ENCODE results near the gene CEACAM5.
"Not testable (repeated sequence)": the region's sequence is repeated elsewhere in the genome, so short reads cannot be mapped to it uniquely, and the experiment has no call there.

Gene CEACAM5

DNA sequence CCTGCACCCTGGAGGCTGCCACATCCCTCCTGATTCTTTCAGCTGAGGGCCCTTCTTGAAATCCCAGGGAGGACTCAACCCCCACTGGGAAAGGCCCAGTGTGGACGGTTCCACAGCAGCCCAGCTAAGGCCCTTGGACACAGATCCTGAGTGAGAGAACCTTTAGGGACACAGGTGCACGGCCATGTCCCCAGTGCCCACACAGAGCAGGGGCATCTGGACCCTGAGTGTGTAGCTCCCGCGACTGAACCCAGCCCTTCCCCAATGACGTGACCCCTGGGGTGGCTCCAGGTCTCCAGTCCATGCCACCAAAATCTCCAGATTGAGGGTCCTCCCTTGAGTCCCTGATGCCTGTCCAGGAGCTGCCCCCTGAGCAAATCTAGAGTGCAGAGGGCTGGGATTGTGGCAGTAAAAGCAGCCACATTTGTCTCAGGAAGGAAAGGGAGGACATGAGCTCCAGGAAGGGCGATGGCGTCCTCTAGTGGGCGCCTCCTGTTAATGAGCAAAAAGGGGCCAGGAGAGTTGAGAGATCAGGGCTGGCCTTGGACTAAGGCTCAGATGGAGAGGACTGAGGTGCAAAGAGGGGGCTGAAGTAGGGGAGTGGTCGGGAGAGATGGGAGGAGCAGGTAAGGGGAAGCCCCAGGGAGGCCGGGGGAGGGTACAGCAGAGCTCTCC, 6.9 kb upstream of the CEACAM5 start:
- no peak for DNase-seq

- DNase-seq, result no peak
These were observed 6.2 kb upstream of the CEACAM5 start for GRCh38 chr19:41702171-41702651.

DNA sequence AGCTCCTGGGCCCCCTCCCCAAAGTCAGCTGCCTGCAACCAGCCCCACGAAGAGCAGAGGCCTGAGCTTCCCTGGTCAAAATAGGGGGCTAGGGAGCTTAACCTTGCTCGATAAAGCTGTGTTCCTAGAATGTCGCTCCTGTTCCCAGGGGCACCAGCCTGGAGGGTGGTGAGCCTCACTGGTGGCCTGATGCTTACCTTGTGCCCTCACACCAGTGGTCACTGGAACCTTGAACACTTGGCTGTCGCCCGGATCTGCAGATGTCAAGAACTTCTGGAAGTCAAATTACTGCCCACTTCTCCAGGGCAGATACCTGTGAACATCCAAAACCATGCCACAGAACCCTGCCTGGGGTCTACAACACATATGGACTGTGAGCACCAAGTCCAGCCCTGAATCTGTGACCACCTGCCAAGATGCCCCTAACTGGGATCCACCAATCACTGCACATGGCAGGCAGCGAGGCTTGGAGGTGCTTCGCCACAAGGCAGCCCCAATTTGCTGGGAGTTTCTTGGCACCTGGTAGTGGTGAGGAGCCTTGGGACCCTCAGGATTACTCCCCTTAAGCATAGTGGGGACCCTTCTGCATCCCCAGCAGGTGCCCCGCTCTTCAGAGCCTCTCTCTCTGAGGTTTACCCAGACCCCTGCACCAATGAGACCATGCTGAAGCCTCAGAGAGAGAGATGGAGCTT, 4.7 kb upstream of the CEACAM5 start:
- DNase-seq, result no peak

DNA sequence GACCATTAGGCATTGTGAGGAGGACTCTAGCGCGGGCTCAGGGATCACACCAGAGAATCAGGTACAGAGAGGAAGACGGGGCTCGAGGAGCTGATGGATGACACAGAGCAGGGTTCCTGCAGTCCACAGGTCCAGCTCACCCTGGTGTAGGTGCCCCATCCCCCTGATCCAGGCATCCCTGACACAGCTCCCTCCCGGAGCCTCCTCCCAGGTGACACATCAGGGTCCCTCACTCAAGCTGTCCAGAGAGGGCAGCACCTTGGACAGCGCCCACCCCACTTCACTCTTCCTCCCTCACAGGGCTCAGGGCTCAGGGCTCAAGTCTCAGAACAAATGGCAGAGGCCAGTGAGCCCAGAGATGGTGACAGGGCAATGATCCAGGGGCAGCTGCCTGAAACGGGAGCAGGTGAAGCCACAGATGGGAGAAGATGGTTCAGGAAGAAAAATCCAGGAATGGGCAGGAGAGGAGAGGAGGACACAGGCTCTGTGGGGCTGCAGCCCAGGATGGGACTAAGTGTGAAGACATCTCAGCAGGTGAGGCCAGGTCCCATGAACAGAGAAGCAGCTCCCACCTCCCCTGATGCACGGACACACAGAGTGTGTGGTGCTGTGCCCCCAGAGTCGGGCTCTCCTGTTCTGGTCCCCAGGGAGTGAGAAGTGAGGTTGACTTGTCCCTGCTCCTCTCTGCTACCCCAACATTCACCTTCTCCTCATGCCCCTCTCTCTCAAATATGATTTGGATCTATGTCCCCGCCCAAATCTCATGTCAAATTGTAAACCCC, 2.8 kb upstream of the CEACAM5 start:
- DNase-seq, result no peak

- no peak for DNase-seq
These were observed 1.5 kb upstream of the CEACAM5 start for GRCh38 chr19:41706741-41707501.

DNA sequence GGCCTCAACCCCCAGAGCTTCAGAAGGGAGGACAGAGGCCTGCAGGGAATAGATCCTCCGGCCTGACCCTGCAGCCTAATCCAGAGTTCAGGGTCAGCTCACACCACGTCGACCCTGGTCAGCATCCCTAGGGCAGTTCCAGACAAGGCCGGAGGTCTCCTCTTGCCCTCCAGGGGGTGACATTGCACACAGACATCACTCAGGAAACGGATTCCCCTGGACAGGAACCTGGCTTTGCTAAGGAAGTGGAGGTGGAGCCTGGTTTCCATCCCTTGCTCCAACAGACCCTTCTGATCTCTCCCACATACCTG, 969 bp upstream of the CEACAM5 start:
- no peak for DNase-seq

DNA sequence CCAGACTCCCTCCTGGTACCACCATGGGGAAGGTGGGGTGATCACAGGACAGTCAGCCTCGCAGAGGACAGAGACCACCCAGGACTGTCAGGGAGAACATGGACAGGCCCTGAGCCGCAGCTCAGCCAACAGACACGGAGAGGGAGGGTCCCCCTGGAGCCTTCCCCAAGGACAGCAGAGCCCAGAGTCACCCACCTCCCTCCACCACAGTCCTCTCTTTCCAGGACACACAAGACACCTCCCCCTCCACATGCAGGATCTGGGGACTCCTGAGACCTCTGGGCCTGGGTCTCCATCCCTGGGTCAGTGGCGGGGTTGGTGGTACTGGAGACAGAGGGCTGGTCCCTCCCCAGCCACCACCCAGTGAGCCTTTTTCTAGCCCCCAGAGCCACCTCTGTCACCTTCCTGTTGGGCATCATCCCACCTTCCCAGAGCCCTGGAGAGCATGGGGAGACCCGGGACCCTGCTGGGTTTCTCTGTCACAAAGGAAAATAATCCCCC, 505 bp upstream of the CEACAM5 start:
- no peak for DNase-seq

GRCh38 chr19:41709516-41709915, 1.1 kb downstream of the CEACAM5 start:
- not testable (repeated sequence) for DNase-seq

DNA sequence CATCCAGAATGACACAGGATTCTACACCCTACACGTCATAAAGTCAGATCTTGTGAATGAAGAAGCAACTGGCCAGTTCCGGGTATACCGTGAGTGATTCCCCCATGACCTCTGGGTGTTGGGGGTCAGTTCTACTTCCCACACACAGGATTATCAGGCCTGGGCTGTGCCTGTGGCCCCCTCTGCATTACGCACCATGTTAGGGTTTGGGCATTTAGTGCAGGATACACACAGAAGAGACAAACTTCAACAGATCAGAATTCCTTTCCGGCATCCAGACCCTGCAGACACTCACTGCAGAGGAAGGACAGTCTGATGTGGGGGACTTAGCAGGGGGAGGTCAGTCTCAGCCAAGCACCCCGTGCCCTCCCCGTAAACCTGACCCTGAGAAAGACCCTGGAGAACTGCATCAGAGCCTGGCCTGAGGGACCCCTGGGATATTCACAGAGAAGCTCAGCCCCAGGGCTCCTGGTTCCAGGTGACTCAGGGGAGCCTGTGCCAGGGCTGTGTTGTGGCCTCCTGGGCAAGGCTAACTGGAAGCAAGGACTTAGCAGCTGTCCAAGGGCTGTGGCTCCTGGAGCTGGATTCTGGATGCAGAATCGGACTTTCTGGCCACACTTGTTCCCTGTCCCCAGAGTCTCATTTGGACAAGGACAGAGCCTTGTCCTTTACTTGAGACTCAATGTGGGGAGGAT, 1.7 kb downstream of the CEACAM5 start:
- DNase-seq, result no peak

GRCh38 chr19:41711376-41712261, 3.2 kb downstream of the CEACAM5 start:
- no peak for DNase-seq

DNA sequence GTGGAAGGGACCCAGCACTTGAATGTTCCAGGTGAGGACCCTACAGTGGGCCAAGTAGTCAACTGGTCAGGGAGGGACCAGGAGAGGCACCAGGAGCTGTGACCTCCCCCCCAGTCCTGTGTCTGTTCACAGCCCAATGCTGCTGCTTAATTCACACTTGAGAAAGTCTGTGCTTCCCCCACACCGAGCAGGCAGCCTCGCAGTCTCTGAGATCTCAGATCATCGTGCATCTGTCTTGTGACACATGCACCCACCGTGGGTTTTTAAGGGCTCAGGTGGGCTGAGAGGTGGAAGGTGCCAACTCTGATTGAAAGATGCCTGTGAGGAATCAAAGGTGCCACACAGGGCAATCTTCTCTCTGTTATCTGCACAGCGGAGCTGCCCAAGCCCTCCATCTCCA, 6.2 kb downstream of the CEACAM5 start:
- DNase-seq, result no peak

- no peak for DNase-seq
These were observed 10.3 kb downstream of the CEACAM5 start for GRCh38 chr19:41718761-41719160.

DNA sequence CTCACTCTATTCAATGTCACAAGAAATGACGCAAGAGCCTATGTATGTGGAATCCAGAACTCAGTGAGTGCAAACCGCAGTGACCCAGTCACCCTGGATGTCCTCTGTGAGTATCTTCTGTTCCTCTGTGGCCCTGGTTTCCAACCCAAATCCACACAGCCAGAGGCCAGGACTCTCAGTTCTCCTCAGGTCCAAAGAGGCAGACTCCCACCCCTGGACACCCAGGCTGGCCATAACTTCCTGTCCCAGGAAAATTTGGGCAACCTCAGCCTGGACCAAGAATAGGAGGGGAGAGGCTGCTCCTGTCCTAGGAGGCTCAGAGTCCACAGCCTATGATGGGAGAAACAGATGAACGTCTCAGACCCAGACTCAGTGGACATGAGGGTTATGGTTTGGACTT, 11.7 kb downstream of the CEACAM5 start:
- no peak for DNase-seq

GRCh38 chr19:41726493-41726892, 18.1 kb downstream of the CEACAM5 start:
- no peak for DNase-seq

- no peak for DNase-seq
These were observed 25.7 kb downstream of the CEACAM5 start for GRCh38 chr19:41734156-41734555.

DNA sequence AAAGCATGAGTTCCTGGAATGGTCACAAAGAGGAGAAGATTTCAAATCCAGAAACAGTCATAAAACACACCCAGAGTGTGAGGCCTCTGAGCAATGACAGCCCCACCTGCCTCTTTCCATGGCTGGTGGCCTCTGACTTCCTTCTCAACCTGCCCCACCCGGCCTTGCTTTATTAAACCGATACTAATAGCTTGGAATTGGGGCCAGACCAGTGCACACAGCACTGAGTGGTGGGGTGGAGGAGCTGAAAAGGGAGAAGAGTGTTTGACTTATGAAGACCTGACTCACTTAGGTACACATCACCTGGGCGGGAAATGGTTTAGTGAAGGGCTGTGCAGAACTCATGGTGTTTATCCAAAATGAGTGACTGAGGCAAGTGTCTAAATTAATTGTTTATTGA, 26.2 kb downstream of the CEACAM5 start:
- no peak for DNase-seq

GRCh38 chr19:41735071-41735600, 26.7 kb downstream of the CEACAM5 start:
- DNase-seq, result no peak

DNA sequence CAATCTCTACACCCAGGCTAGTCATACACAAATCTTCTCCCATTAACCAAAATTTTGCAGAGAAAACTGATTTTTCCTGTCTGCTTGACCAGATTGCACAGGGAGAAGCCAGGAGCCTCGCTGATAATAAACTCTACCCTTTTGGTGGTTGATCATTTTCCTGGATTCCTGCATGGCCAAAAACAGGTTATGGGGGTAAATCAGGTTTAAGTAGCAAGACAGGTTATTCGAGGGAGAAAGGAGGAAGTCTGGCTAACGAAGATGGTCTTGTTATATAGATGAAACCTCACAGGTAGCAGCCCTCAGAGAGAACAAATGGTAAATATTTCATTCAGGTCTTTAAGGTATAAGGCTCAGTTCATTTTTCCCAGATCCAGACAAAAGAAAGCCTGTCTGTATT, 30.9 kb downstream of the CEACAM5 start:
- no peak for DNase-seq

DNA sequence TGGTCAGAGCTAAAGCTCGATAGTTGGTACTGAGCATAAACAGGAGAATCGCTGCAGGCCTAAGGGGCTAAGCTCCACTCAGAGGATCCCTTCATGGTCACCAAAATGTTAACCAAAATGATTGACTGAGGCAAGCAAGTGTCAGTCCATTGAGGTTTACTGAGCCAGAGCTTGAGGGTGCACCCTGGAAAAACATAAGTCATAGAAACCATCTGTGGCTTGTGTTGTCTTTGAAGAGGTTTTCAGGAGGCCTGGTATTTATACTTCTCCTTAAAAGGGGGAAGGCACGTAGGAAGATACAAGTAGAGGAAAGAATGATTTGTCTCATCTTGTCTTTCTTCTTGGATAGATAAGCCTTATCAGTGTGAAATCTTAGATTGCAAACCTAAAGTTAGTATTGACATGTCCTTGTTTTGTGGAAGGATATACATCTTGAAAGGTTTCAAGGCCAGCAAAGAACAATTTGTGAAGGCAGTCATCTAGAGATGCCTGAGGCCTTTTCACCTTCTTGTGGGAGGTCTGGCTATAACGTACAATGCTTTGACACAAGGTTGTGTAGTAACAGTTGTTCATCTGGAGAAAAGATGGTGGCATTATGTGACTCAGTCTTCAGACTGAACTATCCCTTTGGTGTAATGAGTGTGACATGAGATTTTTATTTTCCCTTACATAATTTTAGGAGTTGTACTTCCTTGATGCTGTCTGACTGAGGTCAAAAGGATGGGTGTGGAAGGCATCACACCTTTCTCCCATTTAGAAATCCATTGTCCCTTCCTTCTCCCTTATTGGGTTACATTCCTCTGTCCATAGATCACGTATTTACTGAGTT, 32.2 kb downstream of the CEACAM5 start:
- no peak for DNase-seq

GRCh38 chr19:41741244-41741554, 32.8 kb downstream of the CEACAM5 start:
- DNase-seq, result no peak
